ENCODE measurements around the gene ACAA1. TPM values are rescaled to one million over a fixed set of nuclear protein-coding genes. Genes with fewer than 3 reads are reported as not detected.

Gene ACAA1
- total RNA-seq, 1 experiment from 2014 or later, result 49.0 TPM

DNA sequence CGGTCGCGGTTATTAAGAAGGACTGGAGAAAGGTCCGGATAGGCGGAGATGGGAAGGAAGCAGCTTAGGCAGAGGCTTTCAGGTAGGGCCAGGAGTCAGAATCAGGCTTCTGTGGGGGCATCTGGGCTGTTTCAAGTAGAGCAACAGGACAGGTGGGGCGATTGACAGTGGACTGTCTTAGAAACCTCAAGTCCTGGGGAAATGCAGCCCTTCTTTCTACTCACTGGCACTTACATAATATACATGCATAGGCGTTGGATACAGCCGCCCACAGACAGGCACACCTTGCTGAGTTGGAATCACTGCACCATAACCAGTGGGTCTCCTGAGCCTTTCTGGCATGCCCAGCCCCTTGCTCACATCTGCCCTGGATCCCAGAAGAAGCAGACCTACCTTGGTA, 2.3 kb upstream of the ACAA1 start:
- H2AFZ ChIP-seq (ENCODE audit: low read depth, low read length, poor library complexity, severe bottlenecking), result peak overlapping the region; percentile 91
- DNase-seq (ENCODE audit: low read depth, low spot score) (no peak), ATAC-seq (no peak)
- RAD21 ChIA-PET (ENCODE audit: low non-redundant PET in 1 of 2, low total read pairs in 2 of 2, uncharacterized antibody in 2 of 2, unreplicated experiment in 2 of 2), result no interaction called here
- peak overlapping the region; percentile 65 for H3K9ac ChIP-seq (ENCODE audit: low read length)
- BruUV-seq (replicated peaks), result no TSS peak
- peak overlapping the region; percentile 91 for H3K4me2 ChIP-seq (ENCODE audit: low read length)
- no peak for TF ChIP-seq POLR2A (IDR thresholded peaks at IDR 0.05; ENCODE audit: borderline replicate concordance, extremely low read depth, insufficient read depth, insufficient read length)
- TF ChIP-seq FOSL1 (IDR thresholded peaks at IDR 0.05; ENCODE audit: low read depth), result no peak
- TF ChIP-seq JUND (IDR thresholded peaks at IDR 0.05), result no peak
- TF ChIP-seq, protein P1, sequence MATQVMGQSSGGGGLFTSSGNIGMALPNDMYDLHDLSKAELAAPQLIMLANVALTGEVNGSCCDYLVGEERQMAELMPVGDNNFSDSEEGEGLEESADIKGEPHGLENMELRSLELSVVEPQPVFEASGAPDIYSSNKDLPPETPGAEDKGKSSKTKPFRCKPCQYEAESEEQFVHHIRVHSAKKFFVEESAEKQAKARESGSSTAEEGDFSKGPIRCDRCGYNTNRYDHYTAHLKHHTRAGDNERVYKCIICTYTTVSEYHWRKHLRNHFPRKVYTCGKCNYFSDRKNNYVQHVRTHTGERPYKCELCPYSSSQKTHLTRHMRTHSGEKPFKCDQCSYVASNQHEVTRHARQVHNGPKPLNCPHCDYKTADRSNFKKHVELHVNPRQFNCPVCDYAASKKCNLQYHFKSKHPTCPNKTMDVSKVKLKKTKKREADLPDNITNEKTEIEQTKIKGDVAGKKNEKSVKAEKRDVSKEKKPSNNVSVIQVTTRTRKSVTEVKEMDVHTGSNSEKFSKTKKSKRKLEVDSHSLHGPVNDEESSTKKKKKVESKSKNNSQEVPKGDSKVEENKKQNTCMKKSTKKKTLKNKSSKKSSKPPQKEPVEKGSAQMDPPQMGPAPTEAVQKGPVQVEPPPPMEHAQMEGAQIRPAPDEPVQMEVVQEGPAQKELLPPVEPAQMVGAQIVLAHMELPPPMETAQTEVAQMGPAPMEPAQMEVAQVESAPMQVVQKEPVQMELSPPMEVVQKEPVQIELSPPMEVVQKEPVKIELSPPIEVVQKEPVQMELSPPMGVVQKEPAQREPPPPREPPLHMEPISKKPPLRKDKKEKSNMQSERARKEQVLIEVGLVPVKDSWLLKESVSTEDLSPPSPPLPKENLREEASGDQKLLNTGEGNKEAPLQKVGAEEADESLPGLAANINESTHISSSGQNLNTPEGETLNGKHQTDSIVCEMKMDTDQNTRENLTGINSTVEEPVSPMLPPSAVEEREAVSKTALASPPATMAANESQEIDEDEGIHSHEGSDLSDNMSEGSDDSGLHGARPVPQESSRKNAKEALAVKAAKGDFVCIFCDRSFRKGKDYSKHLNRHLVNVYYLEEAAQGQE (IDR thresholded peaks at IDR 0.05; ENCODE audit: low read depth), result no peak
- no peak for TF ChIP-seq SRF (IDR thresholded peaks at IDR 0.05; ENCODE audit: low read depth)
- TF ChIP-seq ELF1 (IDR thresholded peaks at IDR 0.05; ENCODE audit: borderline replicate concordance, low read depth), result no peak
- TF ChIP-seq, protein P2, sequence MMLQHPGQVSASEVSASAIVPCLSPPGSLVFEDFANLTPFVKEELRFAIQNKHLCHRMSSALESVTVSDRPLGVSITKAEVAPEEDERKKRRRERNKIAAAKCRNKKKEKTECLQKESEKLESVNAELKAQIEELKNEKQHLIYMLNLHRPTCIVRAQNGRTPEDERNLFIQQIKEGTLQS (IDR thresholded peaks at IDR 0.05), result no peak
- TF ChIP-seq SP1 (IDR thresholded peaks at IDR 0.05; ENCODE audit: low read depth), result no peak
- no peak for TF ChIP-seq ZFX (IDR thresholded peaks at IDR 0.05)
- TF ChIP-seq YY1 (IDR thresholded peaks at IDR 0.05; ENCODE audit: extremely low read depth, insufficient replicate concordance, low read depth, low read length), result no peak
- TF ChIP-seq EZH2phosphoT487 (IDR thresholded peaks at IDR 0.05; ENCODE audit: borderline replicate concordance), result no peak
- TF ChIP-seq SIN3A (IDR thresholded peaks at IDR 0.05; ENCODE audit: low read depth), result no peak
- TF ChIP-seq, protein P3, sequence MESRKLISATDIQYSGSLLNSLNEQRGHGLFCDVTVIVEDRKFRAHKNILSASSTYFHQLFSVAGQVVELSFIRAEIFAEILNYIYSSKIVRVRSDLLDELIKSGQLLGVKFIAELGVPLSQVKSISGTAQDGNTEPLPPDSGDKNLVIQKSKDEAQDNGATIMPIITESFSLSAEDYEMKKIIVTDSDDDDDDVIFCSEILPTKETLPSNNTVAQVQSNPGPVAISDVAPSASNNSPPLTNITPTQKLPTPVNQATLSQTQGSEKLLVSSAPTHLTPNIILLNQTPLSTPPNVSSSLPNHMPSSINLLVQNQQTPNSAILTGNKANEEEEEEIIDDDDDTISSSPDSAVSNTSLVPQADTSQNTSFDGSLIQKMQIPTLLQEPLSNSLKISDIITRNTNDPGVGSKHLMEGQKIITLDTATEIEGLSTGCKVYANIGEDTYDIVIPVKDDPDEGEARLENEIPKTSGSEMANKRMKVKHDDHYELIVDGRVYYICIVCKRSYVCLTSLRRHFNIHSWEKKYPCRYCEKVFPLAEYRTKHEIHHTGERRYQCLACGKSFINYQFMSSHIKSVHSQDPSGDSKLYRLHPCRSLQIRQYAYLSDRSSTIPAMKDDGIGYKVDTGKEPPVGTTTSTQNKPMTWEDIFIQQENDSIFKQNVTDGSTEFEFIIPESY (IDR thresholded peaks at IDR 0.05; ENCODE audit: extremely low read depth, insufficient replicate concordance, low read length), result no peak
- TF ChIP-seq CEBPB (IDR thresholded peaks at IDR 0.05; ENCODE audit: low read depth), result no peak
- TF ChIP-seq ZNF274 (IDR thresholded peaks at IDR 0.05; ENCODE audit: low read depth, low read length), result no peak
- TF ChIP-seq EGR1 (IDR thresholded peaks at IDR 0.05; ENCODE audit: low read depth), result no peak
- no peak for TF ChIP-seq EZH2 (IDR thresholded peaks at IDR 0.05)
- no peak for TF ChIP-seq CBX3 (IDR thresholded peaks at IDR 0.05; ENCODE audit: low read depth)
- TF ChIP-seq, protein P4, sequence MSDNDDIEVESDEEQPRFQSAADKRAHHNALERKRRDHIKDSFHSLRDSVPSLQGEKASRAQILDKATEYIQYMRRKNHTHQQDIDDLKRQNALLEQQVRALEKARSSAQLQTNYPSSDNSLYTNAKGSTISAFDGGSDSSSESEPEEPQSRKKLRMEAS (IDR thresholded peaks at IDR 0.05), result no peak
- TF ChIP-seq, protein P5, sequence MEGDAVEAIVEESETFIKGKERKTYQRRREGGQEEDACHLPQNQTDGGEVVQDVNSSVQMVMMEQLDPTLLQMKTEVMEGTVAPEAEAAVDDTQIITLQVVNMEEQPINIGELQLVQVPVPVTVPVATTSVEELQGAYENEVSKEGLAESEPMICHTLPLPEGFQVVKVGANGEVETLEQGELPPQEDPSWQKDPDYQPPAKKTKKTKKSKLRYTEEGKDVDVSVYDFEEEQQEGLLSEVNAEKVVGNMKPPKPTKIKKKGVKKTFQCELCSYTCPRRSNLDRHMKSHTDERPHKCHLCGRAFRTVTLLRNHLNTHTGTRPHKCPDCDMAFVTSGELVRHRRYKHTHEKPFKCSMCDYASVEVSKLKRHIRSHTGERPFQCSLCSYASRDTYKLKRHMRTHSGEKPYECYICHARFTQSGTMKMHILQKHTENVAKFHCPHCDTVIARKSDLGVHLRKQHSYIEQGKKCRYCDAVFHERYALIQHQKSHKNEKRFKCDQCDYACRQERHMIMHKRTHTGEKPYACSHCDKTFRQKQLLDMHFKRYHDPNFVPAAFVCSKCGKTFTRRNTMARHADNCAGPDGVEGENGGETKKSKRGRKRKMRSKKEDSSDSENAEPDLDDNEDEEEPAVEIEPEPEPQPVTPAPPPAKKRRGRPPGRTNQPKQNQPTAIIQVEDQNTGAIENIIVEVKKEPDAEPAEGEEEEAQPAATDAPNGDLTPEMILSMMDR (IDR thresholded peaks at IDR 0.05 in 2 of 3, conservative IDR thresholded peaks at IDR 0.05 in 1 of 3; ENCODE audit: borderline replicate concordance in 1 of 3, insufficient read depth in 1 of 3, low read depth in 2 of 3, low read length in 2 of 3), result no peak
- H3K9me3 ChIP-seq (ENCODE audit: control insufficient read depth in 1 of 2, insufficient read depth in 1 of 2, low read depth in 1 of 2, low read length in 2 of 2), result no peaks in the 10 kb centered on the region
- POLR2A ChIA-PET, result interaction anchor here (0.6 to 1.1 kb wide), 2 partner anchors 26 to 109 kb away, joined by 3 read pairs; partner anchors contain the start of genes OXSR1 and PLCD1
- CTCF ChIA-PET, result no interaction called here
- H3K4me3 ChIP-seq (replicated peaks in 1 of 2; ENCODE audit: low read depth in 1 of 2, low read length in 2 of 2), result peak overlapping the region; percentile 87 to 91
- no peaks in the 10 kb centered on the region for H4K20me1 ChIP-seq (ENCODE audit: insufficient read depth)
- peaks cover 12% of the 10 kb centered on the region for H3K79me2 ChIP-seq (ENCODE audit: insufficient read depth, low read length)
- H3K4me1 ChIP-seq (ENCODE audit: control insufficient read depth in 1 of 2, insufficient read depth in 2 of 2, low read length in 2 of 2), result peaks cover 19 to 55% of the 10 kb centered on the region in 2 experiments
- peaks cover 0 to 4% of the 10 kb centered on the region in 2 experiments; a peak in 1 of 4 replicates for H3K36me3 ChIP-seq (ENCODE audit: control insufficient read depth in 1 of 2, insufficient read depth in 2 of 2, low read length in 2 of 2)
- H3K9me2 ChIP-seq (ENCODE audit: insufficient read depth), result no peaks in the 10 kb centered on the region
- intact Hi-C loops (cut with micrococcal nuclease), result loop anchor here (10.0 kb wide), 1 partner anchor 316 kb away; the partner anchor contains the start of gene ACVR2B
- H3K27ac ChIP-seq (ENCODE audit: low read depth, low read length), result peak overlapping the region; percentile 67; the same call in 1 of the 2 replicates
- H3K27me3 ChIP-seq (ENCODE audit: insufficient read depth, low read length), result no peaks in the 10 kb centered on the region
